GM03348 (cell line): ENCODE data around the gene WWOX.

Experiments
- DNase-seq: peaks from one replicate; pipeline ENCODE4 v3.0.0; 2012; ENCODE audit warnings: low spot score

WWOX gene

DNA sequence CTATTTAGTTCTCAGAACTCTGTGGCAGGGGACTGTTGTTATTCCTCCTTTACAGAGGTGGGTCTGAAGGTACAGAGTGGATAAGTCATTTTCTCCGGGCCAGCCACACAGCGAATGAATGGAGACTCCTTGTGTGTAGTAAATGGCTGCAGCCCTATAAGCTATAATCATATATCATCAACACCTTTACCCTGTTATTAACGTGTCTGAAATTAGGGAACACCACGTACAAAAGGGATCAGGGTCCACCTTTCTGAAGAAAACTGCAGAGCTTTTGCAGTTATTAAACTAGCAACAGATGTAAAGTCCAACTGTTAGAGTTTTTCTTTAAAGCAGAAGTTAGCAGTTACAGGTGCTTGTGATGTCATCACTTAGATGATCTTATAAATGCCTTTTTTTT, 804.4 kb downstream of the WWOX start:
- DNase-seq: no peak

GRCh38 chr16:78906135-78906534, 806.7 kb downstream of the WWOX start:
- DNase-seq: no peak

DNA sequence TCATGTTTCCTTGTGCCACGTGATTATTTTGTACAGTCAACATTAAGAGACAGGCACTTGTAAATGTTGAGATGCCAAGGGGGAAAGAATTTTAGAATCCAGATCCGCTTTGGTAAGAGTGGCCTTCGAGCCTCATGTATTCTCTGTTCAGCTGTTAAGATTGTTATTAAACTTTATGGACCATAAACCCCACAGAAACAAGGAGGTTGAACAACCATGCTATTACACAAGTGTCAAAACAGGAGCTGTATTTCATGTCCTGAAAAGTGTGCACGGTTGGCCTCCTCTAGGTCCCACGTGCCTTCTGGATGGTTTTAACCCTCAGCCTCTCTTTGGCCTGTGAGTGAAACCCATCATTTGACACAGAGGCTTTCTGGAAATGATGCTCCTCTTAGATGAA, 809.8 kb downstream of the WWOX start:
- no peak for DNase-seq

GRCh38 chr16:78915811-78916345, 816.4 kb downstream of the WWOX start:
- no peak for DNase-seq

DNA sequence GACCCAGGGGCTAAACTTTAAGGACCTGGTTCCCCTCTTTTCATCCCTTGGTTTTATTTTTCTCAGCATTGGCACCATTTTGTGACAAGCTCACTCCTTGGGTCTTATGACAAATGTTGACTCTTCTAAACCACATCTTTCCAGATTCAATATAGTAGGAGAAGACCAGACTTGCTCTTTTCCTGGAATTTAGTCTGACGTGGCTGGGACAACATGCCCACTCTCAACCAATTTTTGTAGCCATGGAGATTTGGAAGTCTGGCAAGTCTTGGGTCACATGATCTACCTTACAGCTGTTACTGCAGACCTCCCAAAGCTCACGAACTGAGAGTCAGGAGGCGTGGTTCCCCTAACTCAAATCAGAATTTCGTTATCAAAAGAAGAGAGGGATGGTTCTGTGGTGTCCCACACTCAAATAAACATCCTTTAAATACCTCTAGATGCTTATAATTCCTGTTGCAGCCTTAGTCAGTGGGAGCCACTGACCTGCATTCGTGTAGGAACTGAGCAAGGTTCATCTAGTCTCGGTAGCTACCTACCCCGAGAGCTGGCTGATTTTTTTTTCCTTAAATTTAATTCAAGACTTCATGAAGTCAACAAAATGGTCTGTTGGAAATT, 817.6 kb downstream of the WWOX start:
- DNase-seq: no peak

GRCh38 chr16:78918805-78919305, 819.4 kb downstream of the WWOX start:
- DNase-seq: no peak

- DNase-seq: no peak
Measured at GRCh38 chr16:78919852-78920251, 820.4 kb downstream of the WWOX start.

- DNase-seq: no peak
Measured at GRCh38 chr16:78920621-78921020, 821.2 kb downstream of the WWOX start.

GRCh38 chr16:78925083-78925767, 825.8 kb downstream of the WWOX start:
- peak; percentile 11 for DNase-seq

DNA sequence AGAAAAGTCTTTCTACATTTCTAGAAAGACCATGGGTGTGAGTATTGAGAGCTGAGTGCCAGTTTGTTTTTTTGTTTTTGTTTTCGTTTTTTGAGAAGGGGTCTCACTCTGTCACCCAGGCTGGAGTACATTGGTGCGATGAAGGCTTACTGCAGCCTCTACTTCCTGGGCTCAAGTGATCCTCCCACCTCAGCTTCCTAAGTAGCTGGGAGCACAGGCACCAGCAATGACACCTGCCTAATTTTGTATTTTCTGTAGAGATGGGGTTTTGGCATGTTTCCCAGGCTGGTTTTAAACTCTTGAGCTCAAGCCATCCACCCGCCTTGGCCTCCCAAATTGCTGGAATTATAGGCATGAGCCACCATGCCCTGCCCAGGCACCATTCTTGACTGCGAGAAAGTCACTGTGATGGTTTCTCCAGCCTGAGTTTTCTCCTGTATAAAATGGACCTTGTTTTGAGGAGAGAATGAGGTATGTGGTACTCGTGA, 827.3 kb downstream of the WWOX start:
- no peak for DNase-seq

DNA sequence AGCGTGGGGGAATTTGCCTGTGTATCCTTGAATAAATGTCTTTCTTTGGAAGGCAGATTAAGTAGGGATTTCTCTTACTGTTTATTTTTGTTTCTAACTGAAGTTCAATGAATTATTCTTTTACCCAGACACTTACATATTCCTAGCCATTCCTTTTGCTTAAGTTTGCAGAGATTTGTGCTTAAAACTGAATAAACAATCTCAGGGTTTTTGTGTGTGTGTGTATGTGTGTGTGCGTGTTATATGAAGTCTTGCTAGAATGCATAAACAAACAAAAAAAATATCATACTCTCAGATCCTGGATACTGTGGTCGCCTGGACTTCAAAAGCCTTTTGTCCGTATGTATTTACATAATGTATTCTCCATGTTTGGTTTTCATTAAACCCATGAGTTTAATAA, 828.3 kb downstream of the WWOX start:
- no peak for DNase-seq

DNA sequence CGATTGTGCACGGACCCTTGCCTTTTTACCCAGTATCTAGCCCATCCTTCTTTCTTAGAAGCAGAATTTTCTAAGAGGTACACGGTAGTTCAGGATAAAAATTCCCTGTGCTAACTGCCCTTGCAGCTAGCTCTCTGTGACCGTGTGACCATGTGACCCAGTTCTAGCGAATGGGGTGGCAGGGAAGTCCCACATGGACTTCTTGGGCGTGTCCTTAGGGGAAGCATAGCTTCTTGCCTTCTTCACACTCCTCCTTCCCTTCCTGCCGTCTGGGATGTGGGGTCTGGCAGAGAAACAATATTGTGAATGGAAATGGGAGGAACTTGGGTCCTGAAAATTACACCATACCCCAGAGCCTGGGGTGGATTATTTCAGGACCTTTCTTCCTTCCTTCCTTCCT, 830.4 kb downstream of the WWOX start:
- DNase-seq: no peak

DNA sequence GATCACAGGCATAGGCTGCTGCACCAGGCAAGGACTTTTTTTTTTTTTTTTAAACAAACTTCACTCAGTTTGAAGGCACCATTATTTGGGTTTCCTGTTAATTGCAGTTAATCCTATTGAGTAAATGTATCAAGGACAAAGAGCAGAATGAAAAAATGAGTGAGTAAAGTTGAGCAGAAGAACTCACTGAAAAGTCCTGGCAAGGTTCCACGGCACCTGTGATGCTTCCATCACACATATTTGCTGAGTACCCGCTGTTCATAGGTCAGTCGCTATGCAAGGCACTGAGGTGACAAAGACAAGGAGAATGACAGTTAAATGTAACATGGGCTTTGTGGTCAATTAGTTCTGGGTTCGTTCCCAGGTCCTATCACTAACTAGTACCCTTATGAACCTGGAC, 831.1 kb downstream of the WWOX start:
- DNase-seq: no peak

GRCh38 chr16:78931267-78931666, 831.8 kb downstream of the WWOX start:
- DNase-seq: no peak

GRCh38 chr16:78931678-78932077, 832.2 kb downstream of the WWOX start:
- DNase-seq: no peak

GRCh38 chr16:78932355-78932943, 833.0 kb downstream of the WWOX start:
- no peak for DNase-seq

- no peak for DNase-seq
Measured at GRCh38 chr16:78936060-78936459, 836.6 kb downstream of the WWOX start.

- no peak for DNase-seq
Measured at GRCh38 chr16:78939597-78939996, 840.1 kb downstream of the WWOX start.

DNA sequence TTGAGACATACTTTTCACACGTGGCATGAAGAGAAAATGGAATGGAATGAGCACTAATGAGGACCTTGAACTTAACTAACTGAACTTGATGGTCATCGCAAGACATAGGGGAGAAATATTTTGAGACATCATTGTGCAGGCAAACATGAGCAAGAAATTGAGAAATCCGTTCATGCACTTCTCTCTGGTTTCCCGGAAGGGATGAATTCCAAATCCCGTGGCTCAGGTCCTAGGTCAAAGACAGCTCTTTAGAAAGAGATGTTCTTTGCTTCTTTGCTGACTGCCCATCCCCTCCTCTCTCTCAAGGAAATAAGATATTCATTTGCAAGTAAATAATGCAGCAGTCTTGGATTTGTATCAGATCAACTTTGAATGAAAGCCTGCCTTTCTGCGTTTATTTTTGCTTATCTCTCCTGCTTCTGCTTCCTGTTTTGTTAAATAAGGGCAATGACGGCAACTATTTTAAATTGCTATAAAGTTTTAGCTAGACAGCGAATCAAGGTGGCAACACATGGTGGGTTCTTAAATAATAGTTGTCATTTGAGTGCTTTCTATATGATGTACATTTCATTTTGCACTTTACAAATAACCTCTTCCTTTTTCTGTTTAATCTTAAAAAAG, 843.3 kb downstream of the WWOX start:
- DNase-seq: no peak

DNA sequence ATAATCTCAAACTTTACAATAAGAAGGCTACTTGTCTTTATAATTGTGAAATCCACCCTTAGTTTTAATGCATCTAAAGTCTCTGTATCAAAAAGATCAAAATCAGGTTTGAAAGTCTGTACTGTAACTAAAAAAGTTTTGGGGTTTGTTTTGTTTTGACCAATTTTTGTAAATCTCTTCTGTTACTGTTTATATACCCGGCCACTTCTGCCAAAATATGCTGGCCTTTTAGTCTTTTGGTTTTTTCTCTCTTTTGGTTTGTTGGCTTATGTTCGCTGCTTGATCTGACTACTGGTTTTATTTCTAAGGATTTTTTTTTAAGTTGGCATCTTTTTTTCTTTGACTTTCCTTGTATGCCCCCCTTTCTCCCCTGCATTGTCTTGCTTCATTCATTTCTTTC, 845.9 kb downstream of the WWOX start:
- no peak for DNase-seq

- no peak for DNase-seq
Measured at GRCh38 chr16:78946556-78946955, 847.1 kb downstream of the WWOX start.

DNA sequence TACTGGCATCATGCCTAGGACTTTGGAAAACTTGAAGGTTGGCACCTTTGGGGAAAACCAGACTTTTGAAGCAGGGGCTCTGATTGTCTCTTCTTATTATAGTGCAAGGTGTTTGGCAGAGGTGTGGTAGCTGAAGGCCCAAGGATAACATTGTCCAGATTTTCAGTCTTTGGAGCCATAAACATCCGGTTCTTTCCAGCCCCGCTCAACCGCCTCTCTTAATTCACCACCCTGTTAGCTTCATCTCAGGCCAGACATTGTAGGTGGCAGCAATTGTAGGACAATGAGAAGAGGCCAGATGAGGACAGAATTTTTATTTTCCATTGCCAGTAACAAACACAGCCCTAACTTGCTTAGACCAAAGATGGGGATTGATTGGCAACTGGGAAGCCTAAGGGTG, 851.3 kb downstream of the WWOX start:
- DNase-seq: no peak

DNA sequence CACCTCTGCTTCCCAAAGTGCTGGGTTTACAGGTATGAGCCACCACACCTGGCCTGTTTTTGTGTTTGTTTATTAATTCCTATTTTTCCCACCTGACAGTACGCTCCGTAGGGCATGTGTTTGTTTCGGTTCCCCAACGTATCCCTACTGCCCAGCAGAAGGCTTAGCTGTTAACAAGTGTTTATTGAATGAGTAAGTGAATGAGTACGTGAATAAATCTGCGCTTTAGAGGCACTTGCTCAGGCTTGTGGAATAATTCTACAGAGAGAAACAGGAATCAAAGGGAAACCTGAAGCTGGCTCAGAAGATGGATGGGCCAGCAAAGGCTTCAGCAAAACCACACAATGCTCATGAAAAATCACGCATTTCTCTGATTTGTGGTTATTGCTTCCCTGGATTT, 853.2 kb downstream of the WWOX start:
- no peak for DNase-seq
